ENCODE results near the gene PNMA1. TPM values are rescaled to one million over a fixed set of nuclear protein-coding genes. Genes with fewer than 3 reads are reported as not detected.

The PNMA1 gene
- total RNA-seq, 1 experiment from 2014 or later, result 24.6 TPM

DNA sequence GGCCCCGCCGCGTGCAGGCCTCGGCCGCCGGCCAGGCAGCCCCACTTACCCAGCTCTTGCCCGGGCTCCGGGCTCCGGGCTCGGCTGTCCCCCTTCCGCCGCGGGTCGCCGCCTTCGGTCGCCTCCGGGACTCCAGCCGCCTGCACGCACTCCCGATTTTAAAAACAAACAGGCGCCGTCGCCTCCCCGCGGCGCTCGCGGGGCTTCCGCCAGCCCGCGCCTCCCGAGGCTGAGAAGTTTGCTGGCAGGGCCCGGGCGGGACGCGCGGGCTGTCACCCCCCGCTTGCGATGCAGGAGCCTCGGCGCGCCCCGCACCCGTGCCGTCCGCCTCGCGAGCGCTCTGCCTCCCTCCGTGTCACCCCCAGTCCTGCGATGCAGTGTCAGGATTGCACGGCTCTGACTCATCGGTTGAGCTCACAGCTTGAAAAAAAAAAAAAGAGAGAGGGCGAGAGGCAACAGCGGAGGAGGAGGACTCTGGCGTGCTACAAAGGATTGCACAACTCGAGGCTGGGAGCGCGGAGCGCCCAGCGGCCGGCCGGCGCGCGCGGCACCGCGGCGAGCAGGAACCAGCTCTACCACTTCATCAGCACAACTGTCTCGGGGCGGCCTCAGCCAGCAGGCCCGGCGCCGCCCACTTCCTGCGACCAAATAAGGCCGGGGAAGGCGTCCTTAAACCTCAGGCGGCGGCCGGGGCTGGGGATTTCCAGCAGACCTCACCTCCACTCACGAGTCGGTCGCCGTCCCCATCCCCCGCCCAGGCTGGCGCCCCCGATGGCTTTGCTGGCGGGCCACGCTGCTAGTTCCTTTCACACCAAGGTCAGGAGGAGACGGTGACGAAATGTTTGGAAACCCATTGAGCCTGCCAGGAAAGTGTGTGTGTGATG is 45.8 kb upstream of the PNMA1 start:
- H3K4me1 ChIP-seq (ENCODE audit: control insufficient read depth in 1 of 2, insufficient read depth in 2 of 2, low read length in 2 of 2), result peaks cover 29 to 65% of the 10 kb centered on the region in 2 experiments
- peak overlapping the region; percentile 96 for H3K4me2 ChIP-seq (ENCODE audit: low read length)
- no peaks in the 10 kb centered on the region for H3K9me2 ChIP-seq (ENCODE audit: insufficient read depth)
- H4K20me1 ChIP-seq (ENCODE audit: insufficient read depth), result no peaks in the 10 kb centered on the region
- TF ChIP-seq, protein P1, sequence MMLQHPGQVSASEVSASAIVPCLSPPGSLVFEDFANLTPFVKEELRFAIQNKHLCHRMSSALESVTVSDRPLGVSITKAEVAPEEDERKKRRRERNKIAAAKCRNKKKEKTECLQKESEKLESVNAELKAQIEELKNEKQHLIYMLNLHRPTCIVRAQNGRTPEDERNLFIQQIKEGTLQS (IDR thresholded peaks at IDR 0.05), result no peak
- TF ChIP-seq CBX3 (IDR thresholded peaks at IDR 0.05; ENCODE audit: low read depth) (no peak), JUND (IDR thresholded peaks at IDR 0.05) (no peak), TCF7L2 (IDR thresholded peaks at IDR 0.05; ENCODE audit: borderline replicate concordance, extremely low read depth, insufficient read depth, insufficient read length) (no peak), CEBPB (IDR thresholded peaks at IDR 0.05; ENCODE audit: low read depth) (no peak), POLR2A (IDR thresholded peaks at IDR 0.05; ENCODE audit: borderline replicate concordance, extremely low read depth, insufficient read depth, insufficient read length) (peak; percentile 76), POLR2AphosphoS5 (IDR thresholded peaks at IDR 0.05; ENCODE audit: low read depth, low read length) (peak; percentile 88), ELF1 (IDR thresholded peaks at IDR 0.05; ENCODE audit: borderline replicate concordance, low read depth) (no peak), SRF (IDR thresholded peaks at IDR 0.05; ENCODE audit: low read depth) (no peak), YY1 (IDR thresholded peaks at IDR 0.05; ENCODE audit: extremely low read depth, insufficient replicate concordance, low read depth, low read length) (peak; percentile 37)
- TF ChIP-seq, protein P2, sequence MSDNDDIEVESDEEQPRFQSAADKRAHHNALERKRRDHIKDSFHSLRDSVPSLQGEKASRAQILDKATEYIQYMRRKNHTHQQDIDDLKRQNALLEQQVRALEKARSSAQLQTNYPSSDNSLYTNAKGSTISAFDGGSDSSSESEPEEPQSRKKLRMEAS (IDR thresholded peaks at IDR 0.05), result no peak
- TF ChIP-seq, protein P3, sequence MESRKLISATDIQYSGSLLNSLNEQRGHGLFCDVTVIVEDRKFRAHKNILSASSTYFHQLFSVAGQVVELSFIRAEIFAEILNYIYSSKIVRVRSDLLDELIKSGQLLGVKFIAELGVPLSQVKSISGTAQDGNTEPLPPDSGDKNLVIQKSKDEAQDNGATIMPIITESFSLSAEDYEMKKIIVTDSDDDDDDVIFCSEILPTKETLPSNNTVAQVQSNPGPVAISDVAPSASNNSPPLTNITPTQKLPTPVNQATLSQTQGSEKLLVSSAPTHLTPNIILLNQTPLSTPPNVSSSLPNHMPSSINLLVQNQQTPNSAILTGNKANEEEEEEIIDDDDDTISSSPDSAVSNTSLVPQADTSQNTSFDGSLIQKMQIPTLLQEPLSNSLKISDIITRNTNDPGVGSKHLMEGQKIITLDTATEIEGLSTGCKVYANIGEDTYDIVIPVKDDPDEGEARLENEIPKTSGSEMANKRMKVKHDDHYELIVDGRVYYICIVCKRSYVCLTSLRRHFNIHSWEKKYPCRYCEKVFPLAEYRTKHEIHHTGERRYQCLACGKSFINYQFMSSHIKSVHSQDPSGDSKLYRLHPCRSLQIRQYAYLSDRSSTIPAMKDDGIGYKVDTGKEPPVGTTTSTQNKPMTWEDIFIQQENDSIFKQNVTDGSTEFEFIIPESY (IDR thresholded peaks at IDR 0.05; ENCODE audit: extremely low read depth, insufficient replicate concordance, low read length), result peak; percentile 56
- TF ChIP-seq, protein P4, sequence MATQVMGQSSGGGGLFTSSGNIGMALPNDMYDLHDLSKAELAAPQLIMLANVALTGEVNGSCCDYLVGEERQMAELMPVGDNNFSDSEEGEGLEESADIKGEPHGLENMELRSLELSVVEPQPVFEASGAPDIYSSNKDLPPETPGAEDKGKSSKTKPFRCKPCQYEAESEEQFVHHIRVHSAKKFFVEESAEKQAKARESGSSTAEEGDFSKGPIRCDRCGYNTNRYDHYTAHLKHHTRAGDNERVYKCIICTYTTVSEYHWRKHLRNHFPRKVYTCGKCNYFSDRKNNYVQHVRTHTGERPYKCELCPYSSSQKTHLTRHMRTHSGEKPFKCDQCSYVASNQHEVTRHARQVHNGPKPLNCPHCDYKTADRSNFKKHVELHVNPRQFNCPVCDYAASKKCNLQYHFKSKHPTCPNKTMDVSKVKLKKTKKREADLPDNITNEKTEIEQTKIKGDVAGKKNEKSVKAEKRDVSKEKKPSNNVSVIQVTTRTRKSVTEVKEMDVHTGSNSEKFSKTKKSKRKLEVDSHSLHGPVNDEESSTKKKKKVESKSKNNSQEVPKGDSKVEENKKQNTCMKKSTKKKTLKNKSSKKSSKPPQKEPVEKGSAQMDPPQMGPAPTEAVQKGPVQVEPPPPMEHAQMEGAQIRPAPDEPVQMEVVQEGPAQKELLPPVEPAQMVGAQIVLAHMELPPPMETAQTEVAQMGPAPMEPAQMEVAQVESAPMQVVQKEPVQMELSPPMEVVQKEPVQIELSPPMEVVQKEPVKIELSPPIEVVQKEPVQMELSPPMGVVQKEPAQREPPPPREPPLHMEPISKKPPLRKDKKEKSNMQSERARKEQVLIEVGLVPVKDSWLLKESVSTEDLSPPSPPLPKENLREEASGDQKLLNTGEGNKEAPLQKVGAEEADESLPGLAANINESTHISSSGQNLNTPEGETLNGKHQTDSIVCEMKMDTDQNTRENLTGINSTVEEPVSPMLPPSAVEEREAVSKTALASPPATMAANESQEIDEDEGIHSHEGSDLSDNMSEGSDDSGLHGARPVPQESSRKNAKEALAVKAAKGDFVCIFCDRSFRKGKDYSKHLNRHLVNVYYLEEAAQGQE (IDR thresholded peaks at IDR 0.05; ENCODE audit: low read depth), result no peak
- intact Hi-C loops (cut with micrococcal nuclease), result loop anchor here (1.0 to 5.0 kb wide), 3 partner anchors 19 to 92 kb away; partner anchors contain the start of gene PTGR2
- no peaks in the 10 kb centered on the region for H3K27me3 ChIP-seq (ENCODE audit: insufficient read depth, low read length)
- no peak overlapping the region for H2AFZ ChIP-seq (ENCODE audit: low read depth, low read length, poor library complexity, severe bottlenecking)
- no peaks in the 10 kb centered on the region for H3K36me3 ChIP-seq (ENCODE audit: control insufficient read depth in 1 of 2, insufficient read depth in 2 of 2, low read length in 2 of 2)
- H3K9me3 ChIP-seq (ENCODE audit: control insufficient read depth in 1 of 2, insufficient read depth in 1 of 2, low read depth in 1 of 2, low read length in 2 of 2), result no peaks in the 10 kb centered on the region
- DNase-seq (ENCODE audit: low read depth, low spot score), result peak; percentile 88
- no TSS peak for BruUV-seq (replicated peaks)
- ChIA-PET RAD21 (ENCODE audit: low non-redundant PET in 1 of 2, low total read pairs in 2 of 2, uncharacterized antibody in 2 of 2, unreplicated experiment in 2 of 2) (interaction anchor here (0.6 to 1.8 kb wide), 5 partner anchors 19 to 66 kb away, joined by 3 to 11 read pairs (median 4); no protein-coding TSS in a partner anchor), CTCF (interaction anchor here (0.7 to 3.2 kb wide), 6 partner anchors 10 to 85 kb away, joined by 3 to 34 read pairs (median 4); no protein-coding TSS in a partner anchor), POLR2A (interaction anchor here (0.5 to 3.3 kb wide), 9 partner anchors 10 to 113 kb away, joined by 3 to 14 read pairs (median 4); no protein-coding TSS in a partner anchor)
- peaks cover 43% of the 10 kb centered on the region for H3K79me2 ChIP-seq (ENCODE audit: insufficient read depth, low read length)
- peak overlapping the region; percentile 95 for H3K27ac ChIP-seq (ENCODE audit: low read depth, low read length)
- peak overlapping the region; percentile 87 for H3K9ac ChIP-seq (ENCODE audit: low read length)
- peak; percentile 86 for ATAC-seq
- peak overlapping the region; percentile 79 for H3K4me3 ChIP-seq (replicated peaks in 1 of 2; ENCODE audit: low read depth in 1 of 2, low read length in 2 of 2)

Data from HCT116 (cell line).